SU-DHL-6 (cell line): ENCODE data around the gene PRKCE.

ENCODE experiments used
- H2AFZ ChIP-seq: fragments of 200-600 bp; sonication (generic); 2 replicates; pipeline ENCODE4 v1.6.1; 2014; ENCODE audit warnings: low read depth, mild to moderate bottlenecking, moderate library complexity, mixed read lengths, antibody characterized with exemption, low read length; ENCODE audit not compliant: severe bottlenecking
- H3F3A ChIP-seq: fragments of 200-600 bp; shearing (Covaris generic); 2 replicates; pipeline ENCODE4 v1.6.0; 2016; ENCODE audit warnings: antibody characterized with exemption, mild to moderate bottlenecking; ENCODE audit not compliant: insufficient read depth
- H3K27ac ChIP-seq: fragments of 200-600 bp; sonication (generic); 2 replicates; pipeline ENCODE4 v1.5.1; 2016; ENCODE audit warnings: low read depth, mild to moderate bottlenecking, low read length, moderate library complexity, mixed read lengths
- H3K27me3 ChIP-seq: fragments of 200-600 bp; sonication (generic), shearing (Covaris generic); 2 replicates; pipeline ENCODE4 v1.6.0; 2014; ENCODE audit warnings: mild to moderate bottlenecking, low read length
- H3K36me3 ChIP-seq: fragments of 200-600 bp; sonication (generic); 2 replicates; pipeline ENCODE4 v1.6.1; 2014; ENCODE audit warnings: mild to moderate bottlenecking, low read length, mixed read lengths
- H3K4me2 ChIP-seq: fragments of 300-600, 200-600 bp; shearing (Covaris generic), sonication (generic); 2 replicates; pipeline ENCODE4 v1.6.0; 2014; ENCODE audit warnings: low read length, low read depth, mild to moderate bottlenecking; ENCODE audit not compliant: poor library complexity, severe bottlenecking
- H3K4me3 ChIP-seq: fragments of 200-600 bp; sonication (generic); 2 replicates; pipeline ENCODE4 v1.5.1; 2014; ENCODE audit warnings: antibody characterized with exemption, low read length, mild to moderate bottlenecking, mixed read lengths; ENCODE audit not compliant: insufficient read depth, poor library complexity, severe bottlenecking
- H3K79me2 ChIP-seq: fragments of 200-600 bp; sonication (generic); 2 replicates; pipeline ENCODE4 v1.6.1; 2014; ENCODE audit warnings: mild to moderate bottlenecking, low read length, moderate library complexity; ENCODE audit not compliant: insufficient read depth
- H3K9ac ChIP-seq: fragments of 200-600 bp; sonication (generic); 2 replicates; pipeline ENCODE4 v1.7.0; 2014; ENCODE audit warnings: mild to moderate bottlenecking, low read length
- H3K9me2 ChIP-seq: fragments of 200-600 bp; sonication (generic); replicated peaks from 2 replicates; pipeline ENCODE4 v1.6.1; 2014; ENCODE audit warnings: low read length; ENCODE audit not compliant: insufficient read depth
- H3K9me3 ChIP-seq: fragments of 200-600 bp; sonication (generic); 2 replicates; pipeline ENCODE4 v1.6.1; 2014; ENCODE audit warnings: low read length, mixed read lengths; ENCODE audit not compliant: insufficient read depth
- H4K20me1 ChIP-seq: fragments of 200-600 bp; sonication (generic); 2 replicates; pipeline ENCODE4 v1.6.1; 2014; ENCODE audit warnings: low read depth, mild to moderate bottlenecking, antibody characterized with exemption, low read length, moderate library complexity, mixed read lengths
- CTCF ChIP-seq: fragments of 200-600 bp; sonication (generic); IDR thresholded peaks from one replicate; pipeline ENCODE4 v1.5.1; 2017; ENCODE audit warnings: antibody characterized with exemption, mild to moderate bottlenecking, low read length, moderate library complexity; ENCODE audit not compliant: insufficient read depth, poor library complexity, severe bottlenecking
- EZH2phosphoT487 ChIP-seq: fragments of 200-600 bp; sonication (generic), shearing (Covaris generic); conservative IDR thresholded peaks from 2 replicates; pipeline ENCODE4 v1.6.1; 2018; ENCODE audit warnings: mild to moderate bottlenecking, antibody characterized with exemption, low read length, moderate library complexity, mixed read lengths

The PRKCE gene

GRCh38 chr2:46026431-46026830 is 375.0 kb downstream of the PRKCE start:
- TF ChIP-seq CTCF, result no peak
- TF ChIP-seq EZH2phosphoT487, result no peak
- no peaks in the 10 kb centered on the region for H3F3A ChIP-seq
- H3K79me2 ChIP-seq, result no peaks in the 10 kb centered on the region
- H3K9ac ChIP-seq, result no peak overlapping the region
- H3K27ac ChIP-seq, result no peak overlapping the region
- H3K9me3 ChIP-seq, result no peaks in the 10 kb centered on the region
- H3K4me3 ChIP-seq, result no peak overlapping the region
- H3K9me2 ChIP-seq, result no peaks in the 10 kb centered on the region
- no peaks in the 10 kb centered on the region for H4K20me1 ChIP-seq
- no peak overlapping the region for H2AFZ ChIP-seq
- H3K4me2 ChIP-seq, result no peak overlapping the region
- H3K27me3 ChIP-seq, result no peaks in the 10 kb centered on the region
- no peaks in the 10 kb centered on the region for H3K36me3 ChIP-seq

- Histone ChIP-seq H3K9ac (no peak overlapping the region), H3K36me3 (no peaks in the 10 kb centered on the region), H3K4me3 (no peak overlapping the region)
Observed at GRCh38 chr2:46029332-46029811, 377.9 kb downstream of the PRKCE start.

GRCh38 chr2:46030330-46030729 is 378.9 kb downstream of the PRKCE start:
- no peak overlapping the region for H3K9ac ChIP-seq
- H3K9me2 ChIP-seq, result no peaks in the 10 kb centered on the region
- H3F3A ChIP-seq, result no peaks in the 10 kb centered on the region
- no peak overlapping the region for H3K27ac ChIP-seq
- no peaks in the 10 kb centered on the region for H3K79me2 ChIP-seq
- no peaks in the 10 kb centered on the region for H3K27me3 ChIP-seq
- no peaks in the 10 kb centered on the region for H3K36me3 ChIP-seq
- TF ChIP-seq EZH2phosphoT487, result no peak
- no peak for TF ChIP-seq CTCF
- no peak overlapping the region for H3K4me2 ChIP-seq
- H3K9me3 ChIP-seq, result no peaks in the 10 kb centered on the region
- H4K20me1 ChIP-seq, result no peaks in the 10 kb centered on the region
- H3K4me3 ChIP-seq, result no peak overlapping the region
- no peak overlapping the region for H2AFZ ChIP-seq

More at GRCh38 chr2:46029332-46029811, 377.9 kb downstream of the PRKCE start:
- no peak overlapping the region for H3K27ac ChIP-seq
- H3K79me2 ChIP-seq, result no peaks in the 10 kb centered on the region
- no peak overlapping the region for H3K4me2 ChIP-seq
- H4K20me1 ChIP-seq, result no peaks in the 10 kb centered on the region
- no peaks in the 10 kb centered on the region for H3F3A ChIP-seq
- no peak overlapping the region for H2AFZ ChIP-seq
- TF ChIP-seq CTCF, result no peak
- TF ChIP-seq EZH2phosphoT487, result no peak
- no peaks in the 10 kb centered on the region for H3K9me3 ChIP-seq
- no peaks in the 10 kb centered on the region for H3K27me3 ChIP-seq
- H3K9me2 ChIP-seq, result no peaks in the 10 kb centered on the region
